Panc1 (cell line): Measurements from ENCODE around the gene GOLGA3.

ENCODE experiments used
- POLR2AphosphoS5 ChIP-seq: IDR thresholded peaks from 2 replicates; pipeline ENCODE4 v1.6.1; 2012; ENCODE audit warnings: mild to moderate bottlenecking, low read depth, low read length, moderate library complexity
- SIN3A ChIP-seq: IDR thresholded peaks from 2 replicates; pipeline ENCODE4 v1.6.1; 2012; ENCODE audit warnings: low read depth, mild to moderate bottlenecking, low read length, moderate library complexity, borderline replicate concordance; ENCODE audit not compliant: insufficient read depth
- TF ChIP-seq, protein P1 (sequence below): fragments of 450-650 bp; IDR thresholded peaks from 2 replicates; pipeline ENCODE4 v1.5.1; 2017; ENCODE audit warnings: mild to moderate bottlenecking
- TF ChIP-seq, protein P2 (sequence below), 2 experiments: IDR thresholded peaks; 2 replicates each; pipeline ENCODE4 v1.6.1; 2011 to 2012; ENCODE audit warnings: low read depth in 2 of 2, control low read depth in 1 of 2, low read length in 1 of 2, mild to moderate bottlenecking in 1 of 2, moderate library complexity in 1 of 2; ENCODE audit not compliant: insufficient read depth in 1 of 2

GRCh38 chr12:132761032-132761920 lies 67.4 kb downstream of the GOLGA3 start, which contains the start of gene ANKLE2:
- TF ChIP-seq, protein P1, sequence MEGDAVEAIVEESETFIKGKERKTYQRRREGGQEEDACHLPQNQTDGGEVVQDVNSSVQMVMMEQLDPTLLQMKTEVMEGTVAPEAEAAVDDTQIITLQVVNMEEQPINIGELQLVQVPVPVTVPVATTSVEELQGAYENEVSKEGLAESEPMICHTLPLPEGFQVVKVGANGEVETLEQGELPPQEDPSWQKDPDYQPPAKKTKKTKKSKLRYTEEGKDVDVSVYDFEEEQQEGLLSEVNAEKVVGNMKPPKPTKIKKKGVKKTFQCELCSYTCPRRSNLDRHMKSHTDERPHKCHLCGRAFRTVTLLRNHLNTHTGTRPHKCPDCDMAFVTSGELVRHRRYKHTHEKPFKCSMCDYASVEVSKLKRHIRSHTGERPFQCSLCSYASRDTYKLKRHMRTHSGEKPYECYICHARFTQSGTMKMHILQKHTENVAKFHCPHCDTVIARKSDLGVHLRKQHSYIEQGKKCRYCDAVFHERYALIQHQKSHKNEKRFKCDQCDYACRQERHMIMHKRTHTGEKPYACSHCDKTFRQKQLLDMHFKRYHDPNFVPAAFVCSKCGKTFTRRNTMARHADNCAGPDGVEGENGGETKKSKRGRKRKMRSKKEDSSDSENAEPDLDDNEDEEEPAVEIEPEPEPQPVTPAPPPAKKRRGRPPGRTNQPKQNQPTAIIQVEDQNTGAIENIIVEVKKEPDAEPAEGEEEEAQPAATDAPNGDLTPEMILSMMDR: no peak
- TF ChIP-seq POLR2AphosphoS5 (no peak), SIN3A (no peak)
- TF ChIP-seq, protein P2, sequence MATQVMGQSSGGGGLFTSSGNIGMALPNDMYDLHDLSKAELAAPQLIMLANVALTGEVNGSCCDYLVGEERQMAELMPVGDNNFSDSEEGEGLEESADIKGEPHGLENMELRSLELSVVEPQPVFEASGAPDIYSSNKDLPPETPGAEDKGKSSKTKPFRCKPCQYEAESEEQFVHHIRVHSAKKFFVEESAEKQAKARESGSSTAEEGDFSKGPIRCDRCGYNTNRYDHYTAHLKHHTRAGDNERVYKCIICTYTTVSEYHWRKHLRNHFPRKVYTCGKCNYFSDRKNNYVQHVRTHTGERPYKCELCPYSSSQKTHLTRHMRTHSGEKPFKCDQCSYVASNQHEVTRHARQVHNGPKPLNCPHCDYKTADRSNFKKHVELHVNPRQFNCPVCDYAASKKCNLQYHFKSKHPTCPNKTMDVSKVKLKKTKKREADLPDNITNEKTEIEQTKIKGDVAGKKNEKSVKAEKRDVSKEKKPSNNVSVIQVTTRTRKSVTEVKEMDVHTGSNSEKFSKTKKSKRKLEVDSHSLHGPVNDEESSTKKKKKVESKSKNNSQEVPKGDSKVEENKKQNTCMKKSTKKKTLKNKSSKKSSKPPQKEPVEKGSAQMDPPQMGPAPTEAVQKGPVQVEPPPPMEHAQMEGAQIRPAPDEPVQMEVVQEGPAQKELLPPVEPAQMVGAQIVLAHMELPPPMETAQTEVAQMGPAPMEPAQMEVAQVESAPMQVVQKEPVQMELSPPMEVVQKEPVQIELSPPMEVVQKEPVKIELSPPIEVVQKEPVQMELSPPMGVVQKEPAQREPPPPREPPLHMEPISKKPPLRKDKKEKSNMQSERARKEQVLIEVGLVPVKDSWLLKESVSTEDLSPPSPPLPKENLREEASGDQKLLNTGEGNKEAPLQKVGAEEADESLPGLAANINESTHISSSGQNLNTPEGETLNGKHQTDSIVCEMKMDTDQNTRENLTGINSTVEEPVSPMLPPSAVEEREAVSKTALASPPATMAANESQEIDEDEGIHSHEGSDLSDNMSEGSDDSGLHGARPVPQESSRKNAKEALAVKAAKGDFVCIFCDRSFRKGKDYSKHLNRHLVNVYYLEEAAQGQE (IDR thresholded peaks at IDR 0.05; ENCODE audit: insufficient read depth in 1 of 2, low read depth in 2 of 2, low read length in 1 of 2): no peak
